ENCODE data around the gene PARD3B.

Gene PARD3B

GRCh38 chr2:204948024-204948763 is 402.9 kb downstream of the PARD3B start:
- no peak for DNase-seq (ENCODE audit: low read depth, low spot score)

GRCh38 chr2:204948822-204949221 is 403.5 kb downstream of the PARD3B start:
- DNase-seq (ENCODE audit: low read depth, low spot score): no peak

- DNase-seq (ENCODE audit: low read depth, low spot score): no peak
These were observed 405.5 kb downstream of the PARD3B start for GRCh38 chr2:204950695-204951346.

- DNase-seq (ENCODE audit: low read depth, low spot score): no peak
These were observed 413.1 kb downstream of the PARD3B start for GRCh38 chr2:204958371-204958770.

GRCh38 chr2:204964414-204964813 is 419.1 kb downstream of the PARD3B start:
- DNase-seq (ENCODE audit: low read depth, low spot score): no peak

- DNase-seq (ENCODE audit: low read depth, low spot score): no peak
These were observed 421.0 kb downstream of the PARD3B start for GRCh38 chr2:204966245-204966644.

- no peak for DNase-seq (ENCODE audit: low read depth, low spot score)
These were observed 422.1 kb downstream of the PARD3B start for GRCh38 chr2:204967199-204967960.

GRCh38 chr2:204971206-204971907 is 426.1 kb downstream of the PARD3B start:
- DNase-seq (ENCODE audit: low read depth, low spot score): no peak

GRCh38 chr2:204972161-204972560 is 426.9 kb downstream of the PARD3B start:
- DNase-seq (ENCODE audit: low read depth, low spot score): no peak

- no peak for DNase-seq (ENCODE audit: low read depth, low spot score)
These were observed 427.5 kb downstream of the PARD3B start for GRCh38 chr2:204972606-204973336.

GRCh38 chr2:204973616-204974015 is 428.3 kb downstream of the PARD3B start:
- no peak for DNase-seq (ENCODE audit: low read depth, low spot score)

GRCh38 chr2:204974487-204974886 is 429.2 kb downstream of the PARD3B start:
- DNase-seq (ENCODE audit: low read depth, low spot score): no peak

- no peak for DNase-seq (ENCODE audit: low read depth, low spot score)
These were observed 432.6 kb downstream of the PARD3B start for GRCh38 chr2:204977914-204978313.

GRCh38 chr2:204982303-204982702 is 437.0 kb downstream of the PARD3B start:
- no peak for DNase-seq (ENCODE audit: low read depth, low spot score)

- no peak for DNase-seq (ENCODE audit: low read depth, low spot score)
These were observed 439.2 kb downstream of the PARD3B start for GRCh38 chr2:204984518-204984917.

GRCh38 chr2:204986641-204987040 is 441.4 kb downstream of the PARD3B start:
- DNase-seq (ENCODE audit: low read depth, low spot score): no peak

- no peak for DNase-seq (ENCODE audit: low read depth, low spot score)
These were observed 443.6 kb downstream of the PARD3B start for GRCh38 chr2:204988836-204989235.

- no peak for DNase-seq (ENCODE audit: low read depth, low spot score)
These were observed 444.6 kb downstream of the PARD3B start for GRCh38 chr2:204989877-204990276.

GRCh38 chr2:205001300-205001966 is 456.2 kb downstream of the PARD3B start:
- no peak for DNase-seq (ENCODE audit: low read depth, low spot score)

- DNase-seq (ENCODE audit: low read depth, low spot score): no peak
These were observed 457.1 kb downstream of the PARD3B start for GRCh38 chr2:205002390-205002789.

- DNase-seq (ENCODE audit: low read depth, low spot score): no peak
These were observed 458.0 kb downstream of the PARD3B start for GRCh38 chr2:205003288-205003687.

Measured in iPS DF 19.7 (cell line).